Measurements from ENCODE around the gene BNIP1.

The BNIP1 gene

GRCh38 chr5:173192561-173192960, 48.2 kb downstream of the BNIP1 start:
- Histone ChIP-seq H3K27me3 (ENCODE audit: insufficient read depth, low read length) (peaks cover 9% of the 10 kb centered on the region), H3K4me1 (ENCODE audit: control insufficient read depth, insufficient read depth, low read length, unreplicated experiment) (no peaks in the 10 kb centered on the region), H3K27ac (ENCODE audit: low read depth, low read length) (no peak overlapping the region), H3K79me2 (ENCODE audit: control insufficient read depth, insufficient read depth, low read length, unreplicated experiment) (no peaks in the 10 kb centered on the region), H3K4me3 (ENCODE audit: low read depth, low read length) (no peak overlapping the region), H3K36me3 (ENCODE audit: insufficient read depth, low read length) (no peaks in the 10 kb centered on the region), H2AFZ (ENCODE audit: low read length, unreplicated experiment) (no peak overlapping the region)

- peaks cover 11% of the 10 kb centered on the region for H3K27me3 ChIP-seq (ENCODE audit: insufficient read depth, low read length)
- H2AFZ ChIP-seq (ENCODE audit: low read length, unreplicated experiment) = no peak overlapping the region
- no peak overlapping the region for H3K27ac ChIP-seq (ENCODE audit: low read depth, low read length)
- no peaks in the 10 kb centered on the region for H3K4me1 ChIP-seq (ENCODE audit: control insufficient read depth, insufficient read depth, low read length, unreplicated experiment)
- H3K4me3 ChIP-seq (ENCODE audit: low read depth, low read length) = no peak overlapping the region
- no peaks in the 10 kb centered on the region for H3K36me3 ChIP-seq (ENCODE audit: insufficient read depth, low read length)
- no peaks in the 10 kb centered on the region for H3K79me2 ChIP-seq (ENCODE audit: control insufficient read depth, insufficient read depth, low read length, unreplicated experiment)
Measured at GRCh38 chr5:173196133-173196952, 52.0 kb downstream of the BNIP1 start.

- H3K36me3 ChIP-seq (ENCODE audit: insufficient read depth, low read length) = no peaks in the 10 kb centered on the region
- no peaks in the 10 kb centered on the region for H3K79me2 ChIP-seq (ENCODE audit: control insufficient read depth, insufficient read depth, low read length, unreplicated experiment)
- peaks cover 6% of the 10 kb centered on the region for H3K4me1 ChIP-seq (ENCODE audit: control insufficient read depth, insufficient read depth, low read length, unreplicated experiment)
- no peak overlapping the region for H2AFZ ChIP-seq (ENCODE audit: low read length, unreplicated experiment)
- no peak overlapping the region for H3K27ac ChIP-seq (ENCODE audit: low read depth, low read length)
- peaks cover 11% of the 10 kb centered on the region for H3K27me3 ChIP-seq (ENCODE audit: insufficient read depth, low read length)
- H3K4me3 ChIP-seq (ENCODE audit: low read depth, low read length) = no peak overlapping the region
Measured at GRCh38 chr5:173197375-173197891, 53.1 kb downstream of the BNIP1 start.

GRCh38 chr5:173198049-173198448, 53.7 kb downstream of the BNIP1 start:
- peaks cover 11% of the 10 kb centered on the region for H3K27me3 ChIP-seq (ENCODE audit: insufficient read depth, low read length)
- no peak overlapping the region for H2AFZ ChIP-seq (ENCODE audit: low read length, unreplicated experiment)
- H3K4me1 ChIP-seq (ENCODE audit: control insufficient read depth, insufficient read depth, low read length, unreplicated experiment) = peaks cover 10% of the 10 kb centered on the region
- H3K36me3 ChIP-seq (ENCODE audit: insufficient read depth, low read length) = no peaks in the 10 kb centered on the region
- H3K4me3 ChIP-seq (ENCODE audit: low read depth, low read length) = no peak overlapping the region
- H3K79me2 ChIP-seq (ENCODE audit: control insufficient read depth, insufficient read depth, low read length, unreplicated experiment) = no peaks in the 10 kb centered on the region
- no peak overlapping the region for H3K27ac ChIP-seq (ENCODE audit: low read depth, low read length)

- peaks cover 13% of the 10 kb centered on the region for H3K27me3 ChIP-seq (ENCODE audit: insufficient read depth, low read length)
- no peak overlapping the region for H2AFZ ChIP-seq (ENCODE audit: low read length, unreplicated experiment)
- no peak overlapping the region for H3K4me3 ChIP-seq (ENCODE audit: low read depth, low read length)
- no peaks in the 10 kb centered on the region for H3K79me2 ChIP-seq (ENCODE audit: control insufficient read depth, insufficient read depth, low read length, unreplicated experiment)
- peaks cover 10% of the 10 kb centered on the region for H3K4me1 ChIP-seq (ENCODE audit: control insufficient read depth, insufficient read depth, low read length, unreplicated experiment)
- H3K36me3 ChIP-seq (ENCODE audit: insufficient read depth, low read length) = no peaks in the 10 kb centered on the region
- H3K27ac ChIP-seq (ENCODE audit: low read depth, low read length) = no peak overlapping the region
Measured at GRCh38 chr5:173200356-173200755, 56.0 kb downstream of the BNIP1 start.

GRCh38 chr5:173201636-173202265, 57.4 kb downstream of the BNIP1 start:
- Histone ChIP-seq H3K27me3 (ENCODE audit: insufficient read depth, low read length) (peaks cover 21% of the 10 kb centered on the region), H3K4me3 (ENCODE audit: low read depth, low read length) (peak overlapping the region; percentile 64; the same call in 1 of the 2 replicates), H3K36me3 (ENCODE audit: insufficient read depth, low read length) (no peaks in the 10 kb centered on the region), H3K79me2 (ENCODE audit: control insufficient read depth, insufficient read depth, low read length, unreplicated experiment) (no peaks in the 10 kb centered on the region), H3K4me1 (ENCODE audit: control insufficient read depth, insufficient read depth, low read length, unreplicated experiment) (peaks cover 10% of the 10 kb centered on the region), H2AFZ (ENCODE audit: low read length, unreplicated experiment) (peak overlapping the region; percentile 59), H3K27ac (ENCODE audit: low read depth, low read length) (no peak overlapping the region)

GRCh38 chr5:173202266-173202875, 58.0 kb downstream of the BNIP1 start:
- H3K4me3 ChIP-seq (ENCODE audit: low read depth, low read length) = peak overlapping the region; percentile 64
- H3K27me3 ChIP-seq (ENCODE audit: insufficient read depth, low read length) = peaks cover 20% of the 10 kb centered on the region
- H3K27ac ChIP-seq (ENCODE audit: low read depth, low read length) = peak overlapping the region; percentile 8; the same call in 1 of the 2 replicates
- H3K79me2 ChIP-seq (ENCODE audit: control insufficient read depth, insufficient read depth, low read length, unreplicated experiment) = no peaks in the 10 kb centered on the region
- peaks cover 10% of the 10 kb centered on the region for H3K4me1 ChIP-seq (ENCODE audit: control insufficient read depth, insufficient read depth, low read length, unreplicated experiment)
- H3K36me3 ChIP-seq (ENCODE audit: insufficient read depth, low read length) = no peaks in the 10 kb centered on the region
- H2AFZ ChIP-seq (ENCODE audit: low read length, unreplicated experiment) = peak overlapping the region; percentile 59

- Histone ChIP-seq H3K27ac (ENCODE audit: low read depth, low read length) (no peak overlapping the region), H3K4me1 (ENCODE audit: control insufficient read depth, insufficient read depth, low read length, unreplicated experiment) (peaks cover 10% of the 10 kb centered on the region), H3K4me3 (ENCODE audit: low read depth, low read length) (no peak overlapping the region), H3K27me3 (ENCODE audit: insufficient read depth, low read length) (peaks cover 30% of the 10 kb centered on the region), H3K36me3 (ENCODE audit: insufficient read depth, low read length) (no peaks in the 10 kb centered on the region), H3K79me2 (ENCODE audit: control insufficient read depth, insufficient read depth, low read length, unreplicated experiment) (no peaks in the 10 kb centered on the region), H2AFZ (ENCODE audit: low read length, unreplicated experiment) (no peak overlapping the region)
Measured at GRCh38 chr5:173204185-173204979, 60.1 kb downstream of the BNIP1 start.

- Histone ChIP-seq H3K27ac (ENCODE audit: low read depth, low read length) (no peak overlapping the region), H3K4me3 (ENCODE audit: low read depth, low read length) (no peak overlapping the region), H3K36me3 (ENCODE audit: insufficient read depth, low read length) (no peaks in the 10 kb centered on the region), H3K4me1 (ENCODE audit: control insufficient read depth, insufficient read depth, low read length, unreplicated experiment) (peaks cover 10% of the 10 kb centered on the region), H3K27me3 (ENCODE audit: insufficient read depth, low read length) (peaks cover 39% of the 10 kb centered on the region), H3K79me2 (ENCODE audit: control insufficient read depth, insufficient read depth, low read length, unreplicated experiment) (no peaks in the 10 kb centered on the region), H2AFZ (ENCODE audit: low read length, unreplicated experiment) (no peak overlapping the region)
Measured at GRCh38 chr5:173205916-173206315, 61.6 kb downstream of the BNIP1 start.

GRCh38 chr5:173208296-173208695, 64.0 kb downstream of the BNIP1 start:
- H3K79me2 ChIP-seq (ENCODE audit: control insufficient read depth, insufficient read depth, low read length, unreplicated experiment) = no peaks in the 10 kb centered on the region
- H3K4me3 ChIP-seq (ENCODE audit: low read depth, low read length) = no peak overlapping the region
- H2AFZ ChIP-seq (ENCODE audit: low read length, unreplicated experiment) = no peak overlapping the region
- no peaks in the 10 kb centered on the region for H3K4me1 ChIP-seq (ENCODE audit: control insufficient read depth, insufficient read depth, low read length, unreplicated experiment)
- H3K27ac ChIP-seq (ENCODE audit: low read depth, low read length) = no peak overlapping the region
- H3K36me3 ChIP-seq (ENCODE audit: insufficient read depth, low read length) = no peaks in the 10 kb centered on the region
- peaks cover 45% of the 10 kb centered on the region for H3K27me3 ChIP-seq (ENCODE audit: insufficient read depth, low read length)

Measured in ACC112 (cell line).